ENCODE data around the gene POLD1.
"Not testable (repeated sequence)": the region's sequence is repeated elsewhere in the genome, so short reads cannot be mapped to it uniquely, and the experiment has no call there.

POLD1 gene

DNA sequence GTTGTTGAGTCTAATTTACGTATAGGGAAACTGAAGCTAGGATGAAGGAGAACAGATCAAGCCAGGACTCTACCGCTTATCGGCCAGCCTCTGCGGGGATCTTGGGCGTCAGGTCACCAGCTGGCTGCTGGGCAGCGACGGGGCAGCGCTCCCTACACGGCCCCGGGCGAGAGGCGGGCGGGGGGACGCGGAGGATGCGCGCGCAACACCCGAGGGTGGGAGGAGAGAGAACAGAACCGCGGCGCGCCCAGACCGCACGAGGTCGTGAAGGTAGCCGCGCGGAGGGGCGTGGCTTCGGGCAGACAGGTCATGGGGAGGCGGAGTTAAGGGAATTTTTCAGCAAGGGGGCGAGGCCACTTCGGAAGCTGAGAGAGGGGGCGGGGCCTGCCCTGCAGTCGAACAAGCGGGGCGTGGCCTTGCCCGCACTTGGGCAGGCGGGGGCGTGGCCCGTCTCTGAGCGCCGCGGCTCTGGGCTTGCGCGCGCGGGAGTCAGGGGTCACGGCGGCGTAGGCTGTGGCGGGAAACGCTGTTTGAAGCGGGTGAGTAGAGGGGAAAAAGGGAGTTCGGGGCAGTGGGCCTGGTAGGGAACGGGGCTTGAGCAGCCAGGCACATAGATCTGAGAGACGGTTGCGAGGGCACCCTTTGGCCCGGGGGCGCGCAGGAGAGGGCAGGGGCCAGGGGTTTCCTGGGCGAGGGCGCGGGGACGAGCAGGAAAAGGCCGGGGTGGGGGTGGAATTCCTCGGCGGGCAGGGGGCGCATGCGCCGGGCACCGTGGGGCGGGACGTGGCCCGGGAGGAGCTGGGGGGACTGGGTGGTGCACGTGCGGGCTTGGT lies at the start of gene POLD1:
Gene POLD1 (plus strand): TSS at position 496 of the 833 bp plus-strand sequence. CDS start 14,505 bp downstream, outside the sequence.
- DNase-seq = peak; percentile 99

DNA sequence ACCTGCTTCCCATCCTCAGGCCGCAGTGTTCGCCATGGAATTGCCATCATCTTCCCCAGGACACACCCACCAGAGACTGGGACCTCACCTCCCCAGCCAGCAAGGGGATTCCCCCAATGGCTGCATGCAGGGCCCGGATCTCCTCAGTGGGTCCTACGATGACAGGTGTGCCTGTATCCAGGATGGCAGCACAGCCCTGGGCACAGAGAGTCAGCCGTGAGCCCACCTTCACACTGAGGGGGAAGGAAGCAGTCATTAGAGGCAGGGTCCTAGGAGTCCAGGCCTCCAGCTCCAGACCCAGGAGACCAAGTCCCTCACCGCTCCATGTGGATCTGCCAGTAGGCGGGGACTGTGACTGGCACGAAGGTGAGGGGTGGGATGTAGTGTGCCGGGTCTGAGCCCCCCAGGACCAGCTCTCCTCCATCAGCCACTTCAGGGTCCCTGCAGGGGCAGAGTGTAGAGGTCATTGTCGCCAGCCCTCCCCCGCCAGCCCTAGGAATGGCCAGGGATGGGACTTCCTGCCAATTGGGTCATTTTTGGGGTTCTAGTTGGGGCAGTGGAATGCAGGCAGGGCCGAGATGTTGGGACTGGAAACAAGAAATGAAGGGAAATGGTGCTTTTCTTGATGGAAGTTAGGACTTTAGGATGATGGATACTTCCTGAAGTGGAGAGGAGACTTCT lies 49.3 kb upstream of the POLD1 start:
- DNase-seq = no peak

DNA sequence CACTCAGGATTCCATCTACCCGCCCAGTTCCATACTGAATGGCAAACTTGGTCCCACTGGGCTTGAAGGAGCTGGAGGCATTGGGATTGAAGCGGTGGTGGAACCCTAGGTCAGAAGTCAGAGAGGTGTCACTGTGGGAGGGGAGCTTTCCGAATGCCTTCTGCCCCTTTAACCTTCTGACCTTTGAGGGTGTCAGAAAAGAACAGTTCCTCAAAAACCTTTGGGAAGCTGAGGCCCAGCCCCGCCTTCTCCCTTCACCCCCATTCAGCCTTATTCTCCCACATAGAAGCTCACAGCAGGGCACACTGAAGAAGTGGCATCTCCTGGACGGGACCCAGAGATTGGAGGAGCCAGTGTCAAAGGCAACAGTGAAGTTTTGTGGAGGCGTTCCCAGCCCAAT lies 47.1 kb upstream of the POLD1 start:
- not testable (repeated sequence) for DNase-seq

DNA sequence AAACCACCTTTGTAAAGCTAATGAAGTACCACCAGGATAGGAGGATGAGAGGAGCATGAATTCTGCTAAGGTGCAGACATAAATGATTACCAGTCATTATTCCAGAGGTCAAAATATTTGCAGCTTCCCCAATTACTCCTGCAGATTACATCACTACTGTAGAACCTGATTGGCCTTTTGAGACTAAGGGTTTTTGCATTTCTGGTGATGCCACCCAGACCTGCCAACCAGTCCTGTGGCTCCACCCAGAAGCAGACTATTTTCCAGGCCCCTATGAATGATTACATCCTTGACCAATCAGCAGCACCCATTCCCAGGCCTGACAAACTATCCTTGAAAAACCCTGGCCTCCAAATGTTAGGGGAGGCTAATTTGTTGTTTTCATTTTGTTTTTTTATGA lies 43.8 kb upstream of the POLD1 start:
- no peak for DNase-seq

DNA sequence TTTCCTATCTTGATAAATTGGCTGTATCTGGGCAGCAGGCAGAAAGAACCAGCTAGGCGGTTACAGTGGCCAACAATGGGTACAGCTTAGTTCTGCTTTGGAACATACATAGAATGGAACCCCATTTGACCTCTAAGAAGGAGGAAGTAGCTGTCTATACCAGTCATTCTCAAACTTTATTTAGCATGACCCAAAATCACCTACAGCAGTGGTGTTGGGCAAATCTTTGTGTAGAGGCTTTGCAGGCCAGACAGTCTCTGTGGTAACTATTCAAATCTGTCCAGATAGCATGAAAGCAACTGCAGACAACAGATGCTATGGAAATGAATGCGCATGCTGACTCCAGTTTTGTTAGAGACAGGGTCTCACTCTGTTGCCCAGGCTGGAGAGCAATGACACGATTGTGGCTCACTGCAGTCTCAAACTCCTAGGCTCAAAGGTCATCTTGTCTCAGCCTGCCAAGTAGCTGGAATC lies 43.0 kb upstream of the POLD1 start:
- DNase-seq = no peak

DNA sequence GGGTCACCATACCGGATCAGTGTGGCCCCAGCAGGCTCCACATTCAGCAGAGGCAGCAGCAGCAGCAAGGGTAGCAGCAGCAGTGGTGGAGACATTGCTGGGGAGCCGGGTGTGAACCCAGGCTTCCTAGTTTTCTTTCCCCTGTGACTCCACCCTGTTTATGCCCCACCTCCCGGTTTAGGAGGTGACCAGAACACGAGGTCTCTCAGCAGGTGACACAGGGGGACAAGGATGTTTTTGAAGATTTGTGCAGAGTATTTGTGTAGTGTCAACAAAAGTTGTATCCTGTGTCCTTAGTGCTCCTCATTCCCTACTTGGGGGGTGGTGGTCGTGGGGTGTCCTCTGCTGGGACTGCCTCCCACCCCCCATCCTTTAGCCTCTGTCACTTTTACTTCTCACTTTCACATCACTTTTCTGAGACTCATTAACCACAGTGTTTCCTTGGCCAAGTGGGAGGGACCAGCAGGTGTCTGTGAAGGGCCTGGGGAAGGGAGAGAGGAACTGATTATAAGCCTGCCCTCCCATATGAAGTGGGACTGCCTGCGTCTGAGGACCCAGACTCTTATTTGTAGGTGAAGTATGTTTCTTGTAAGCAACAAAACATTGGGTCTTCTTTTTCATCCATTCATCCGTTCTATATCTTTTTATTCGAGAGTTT lies 39.4 kb upstream of the POLD1 start:
- DNase-seq = no peak

DNA sequence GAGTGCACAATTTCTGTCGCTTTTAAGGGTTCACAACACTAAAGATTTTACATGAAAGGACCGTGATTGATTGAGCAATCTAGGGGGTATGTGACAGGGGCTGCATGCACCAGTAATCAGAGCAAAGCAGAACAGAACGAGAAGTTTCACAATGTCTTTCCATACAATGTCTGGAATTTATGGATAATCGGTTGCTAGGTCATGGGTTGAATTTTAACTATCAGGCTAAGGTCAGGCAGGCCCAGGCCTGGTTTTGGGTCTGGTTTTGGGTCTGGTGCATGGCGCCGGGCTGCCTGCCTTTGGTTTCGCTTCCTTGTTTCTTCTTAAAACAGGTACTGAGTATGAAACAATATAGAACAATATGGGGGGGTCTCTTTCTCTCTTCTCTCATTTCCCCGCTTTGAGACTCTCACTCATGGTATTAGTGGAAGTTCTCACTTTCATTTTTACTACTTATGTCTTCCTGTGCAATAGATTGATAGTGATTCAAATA lies 37.0 kb upstream of the POLD1 start:
- DNase-seq = not testable (repeated sequence)

DNA sequence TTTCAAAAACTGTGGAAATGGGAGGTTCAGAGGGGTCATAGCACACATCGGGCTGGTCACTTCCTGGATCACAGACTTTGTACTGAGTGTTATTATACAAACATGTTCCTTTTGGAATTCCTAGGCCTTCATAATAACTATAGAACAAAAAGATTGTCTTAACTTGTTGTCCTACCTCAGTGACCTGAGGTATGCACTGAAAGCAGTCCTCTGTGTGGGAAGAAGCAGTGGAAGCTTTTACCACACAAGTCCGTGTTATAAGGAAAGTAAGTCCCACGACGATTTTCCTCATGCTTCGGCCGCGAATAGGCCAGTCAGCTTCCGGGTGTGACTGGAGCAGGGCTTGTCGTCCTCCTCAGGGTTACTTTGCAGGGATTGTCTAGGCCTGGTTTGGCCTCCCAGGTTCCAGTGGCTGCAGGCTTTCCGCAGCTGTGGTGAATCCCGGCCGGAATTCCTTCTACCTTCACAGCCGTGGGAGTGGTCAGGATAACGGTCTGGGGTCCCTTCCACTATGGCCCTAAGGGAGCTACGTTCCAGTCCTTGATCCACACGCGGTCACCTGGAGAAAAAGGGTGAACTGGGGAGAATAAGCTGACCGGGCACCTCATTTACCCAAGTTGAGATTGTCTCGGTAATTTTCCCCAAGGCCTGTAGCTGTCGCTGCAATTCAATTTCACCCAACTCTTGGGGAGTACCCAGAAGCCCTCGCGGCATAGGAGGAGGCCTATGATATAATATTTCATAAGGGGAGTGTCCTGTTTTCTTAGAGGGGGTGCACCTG lies 34.7 kb upstream of the POLD1 start:
- DNase-seq = no peak

DNA sequence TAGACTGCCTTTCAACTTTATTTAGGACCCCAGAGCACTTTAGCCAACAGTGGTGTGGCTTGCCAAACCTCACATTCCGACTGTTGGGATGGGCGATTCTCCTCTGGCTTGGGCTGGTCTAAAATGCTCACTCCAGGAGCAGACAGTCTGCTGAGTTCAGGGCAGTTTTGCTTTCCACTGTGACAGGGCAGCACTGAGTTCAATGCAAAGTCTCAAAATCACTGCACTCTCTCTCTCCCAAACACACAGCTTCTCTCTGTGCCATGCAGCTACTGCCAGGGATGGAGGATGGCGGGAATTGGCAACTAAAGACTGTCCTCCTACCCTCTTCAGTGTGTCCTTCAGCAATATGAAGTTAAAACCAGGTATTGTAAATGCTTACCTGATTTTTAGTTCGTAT lies 31.9 kb upstream of the POLD1 start:
- no peak for DNase-seq

DNA sequence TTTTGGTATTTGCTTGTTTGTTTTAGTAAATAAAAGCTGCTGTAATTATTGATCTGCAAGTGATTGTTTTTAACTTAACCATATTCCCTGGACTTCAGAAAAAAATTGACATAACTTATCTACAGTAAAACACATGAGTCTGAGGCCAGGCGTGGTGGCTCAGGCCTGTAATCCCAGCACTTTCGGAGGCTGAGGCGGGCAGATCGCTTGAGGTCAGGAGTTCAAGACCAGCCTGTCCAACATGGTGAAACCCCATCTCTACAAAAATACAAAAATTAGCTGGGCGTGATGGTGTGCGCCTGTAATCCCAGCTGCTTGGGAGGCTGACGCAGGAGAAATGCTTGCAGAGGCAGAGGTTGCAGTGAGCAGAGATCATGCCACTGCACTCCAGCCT lies 30.7 kb upstream of the POLD1 start:
- DNase-seq = not testable (repeated sequence)

DNA sequence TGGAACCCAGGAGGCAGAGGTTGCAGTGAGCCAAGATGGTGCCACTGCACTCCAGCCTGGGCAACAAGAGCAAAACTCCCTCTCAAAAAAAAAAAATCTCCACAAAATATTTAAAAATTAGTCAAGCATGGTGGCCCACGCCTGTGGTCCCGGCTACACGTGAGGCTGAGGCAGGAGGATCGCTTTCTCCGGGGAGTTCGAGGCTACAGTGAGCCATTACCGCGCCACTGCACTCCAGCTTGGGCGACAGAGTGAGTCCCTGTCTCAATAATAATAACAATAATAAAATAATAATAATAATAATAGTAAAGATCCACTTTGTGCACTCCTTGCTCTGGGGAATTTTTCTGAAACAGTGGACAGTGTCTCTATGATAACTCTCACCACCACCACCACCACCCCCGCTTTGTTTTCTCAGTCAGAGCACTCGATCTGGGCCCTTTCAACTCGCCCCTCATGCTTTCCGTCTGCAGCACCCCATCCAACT lies 27.4 kb upstream of the POLD1 start:
- DNase-seq = no peak

DNA sequence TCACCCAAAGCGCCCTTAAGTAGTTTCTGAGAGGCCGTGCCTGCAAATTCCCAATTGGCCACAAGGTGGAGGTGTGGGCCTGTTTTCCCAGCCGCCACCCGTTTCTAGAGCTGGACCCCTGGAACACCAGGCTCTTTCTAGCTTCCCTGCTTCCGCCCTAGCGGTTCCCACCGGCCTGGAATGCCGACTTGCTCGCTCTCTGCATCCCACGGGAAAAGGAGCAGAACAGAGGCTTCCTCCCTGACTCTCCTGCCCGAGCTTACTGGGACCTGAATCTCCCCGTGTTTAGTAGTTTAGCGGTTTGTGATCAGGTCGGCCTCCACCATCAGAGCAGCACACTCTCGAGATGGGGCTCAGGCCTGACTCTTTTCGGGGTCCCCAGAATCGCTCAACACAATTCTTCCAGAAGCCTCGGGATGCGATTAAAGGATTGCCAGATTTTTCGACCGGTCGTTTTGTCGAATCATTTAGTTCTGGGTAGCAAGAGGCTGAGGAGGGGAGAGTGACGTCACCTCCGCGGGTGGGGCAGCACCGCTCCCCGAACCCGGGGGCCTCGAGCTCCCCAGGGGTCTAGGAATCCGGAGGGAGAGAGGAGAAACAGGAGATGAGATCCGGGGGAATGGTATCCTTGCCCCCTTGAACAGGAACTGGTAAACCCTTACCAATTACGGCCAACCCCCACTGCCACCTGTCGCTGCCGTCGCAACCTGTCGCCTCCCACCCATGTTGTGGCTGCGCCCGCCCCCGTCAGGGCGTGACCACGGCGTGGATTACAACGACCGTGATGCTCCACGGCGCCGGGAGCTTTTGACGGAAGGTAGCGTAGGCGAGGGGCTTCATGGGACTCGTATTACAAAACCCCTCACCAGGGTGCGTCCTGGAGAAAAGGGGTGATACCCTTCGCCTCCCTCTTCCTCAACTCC lies 26.7 kb upstream of the POLD1 start:
- peak; percentile 91 for DNase-seq

DNA sequence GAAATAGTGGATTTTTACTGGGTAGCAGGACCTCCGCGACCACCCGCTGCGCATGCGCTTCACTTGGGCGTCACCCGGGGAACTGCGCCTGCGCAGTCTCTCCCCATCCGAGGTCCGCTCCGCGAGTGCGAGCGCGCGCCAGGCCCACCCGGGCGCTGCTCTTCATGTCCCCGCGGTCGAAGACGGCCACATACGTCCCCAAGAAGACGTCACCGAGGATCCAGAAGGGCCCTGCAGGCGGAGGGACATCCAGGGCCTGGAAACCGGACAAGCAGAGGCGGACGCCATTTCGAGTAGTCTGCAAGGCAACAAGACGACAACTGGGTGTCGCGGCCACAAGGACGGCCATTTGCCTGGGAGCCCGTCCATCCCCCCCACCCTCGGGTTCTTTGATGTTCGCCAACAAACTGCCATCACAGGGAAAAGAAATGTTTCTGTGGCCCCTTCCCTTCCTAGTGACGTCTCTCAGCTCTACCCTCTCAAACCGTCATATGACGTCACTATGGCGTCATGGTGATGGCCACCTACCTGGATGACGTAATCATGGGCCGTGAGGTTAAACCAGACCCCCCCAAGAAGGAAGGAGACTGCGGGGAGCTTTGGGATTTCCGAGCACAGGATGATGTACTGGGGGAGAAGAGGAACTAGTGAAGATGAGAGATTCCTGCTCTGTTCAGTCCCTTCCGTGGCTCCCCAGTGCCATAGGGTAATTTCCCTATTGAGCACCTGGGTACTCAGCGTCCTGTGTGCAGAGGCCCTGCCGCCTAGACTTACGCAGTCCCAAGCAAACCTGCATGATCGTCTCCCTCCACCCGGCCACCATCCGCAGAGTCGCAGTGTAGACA lies 25.4 kb upstream of the POLD1 start:
- peak; percentile 84 for DNase-seq

DNA sequence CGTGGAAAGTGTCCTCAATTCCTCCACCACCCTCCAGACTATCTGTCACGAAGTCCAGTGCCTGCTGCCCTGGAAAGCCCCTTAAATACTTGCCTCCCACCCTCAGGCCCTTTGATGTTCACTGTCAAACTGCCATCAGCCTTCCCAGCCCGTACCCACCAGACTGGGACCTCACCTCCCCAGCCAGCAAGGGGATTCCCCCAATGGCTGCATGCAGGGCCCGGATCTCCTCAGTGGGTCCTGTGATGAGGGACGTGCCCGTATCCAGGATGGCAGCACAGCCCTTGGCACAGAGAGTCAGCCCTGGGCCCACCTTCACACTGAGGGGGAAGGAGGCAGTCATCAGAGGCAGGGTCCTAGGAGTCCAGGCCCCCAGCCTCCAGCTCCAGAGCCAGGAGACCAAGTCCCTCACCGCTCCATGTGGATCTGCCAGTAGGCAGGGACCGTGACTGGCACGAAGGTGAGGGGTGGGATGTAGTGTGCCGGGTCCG lies 24.8 kb upstream of the POLD1 start:
- DNase-seq = no peak

DNA sequence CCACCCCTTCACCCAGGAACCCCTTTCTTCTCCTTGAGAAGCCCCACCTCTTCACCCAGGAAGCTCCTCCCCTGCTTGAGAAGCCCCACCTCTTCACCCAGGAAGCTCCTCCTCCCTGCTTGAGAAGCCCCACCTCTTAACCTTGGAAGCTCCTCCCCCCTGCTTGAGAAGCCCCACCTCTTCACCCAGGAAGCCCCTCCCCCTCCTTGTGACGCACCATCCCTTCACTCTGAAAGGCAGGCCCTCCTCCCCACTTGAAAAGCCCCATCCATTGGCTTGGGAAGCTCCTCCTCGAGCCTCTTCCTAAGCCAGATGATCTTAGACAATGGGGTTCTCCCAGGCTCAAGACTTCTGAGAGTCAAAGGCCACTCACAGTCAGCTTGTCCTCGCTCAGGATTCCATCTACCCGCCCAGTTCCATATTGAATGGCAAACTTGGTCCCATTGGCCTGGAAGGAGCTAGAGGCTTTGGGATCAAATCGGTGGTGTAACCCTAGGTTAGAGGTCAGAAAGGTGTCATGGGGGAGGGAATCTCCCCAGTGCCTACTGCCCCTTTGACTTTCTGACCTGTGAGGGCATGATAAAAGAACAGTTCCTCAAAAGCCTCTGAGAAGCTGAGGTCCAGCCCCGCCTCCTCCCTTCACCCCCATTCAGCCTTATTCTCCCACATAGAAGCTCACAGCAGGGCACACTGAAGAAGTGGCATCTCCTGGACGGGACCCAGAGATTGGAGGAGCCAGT lies 22.7 kb upstream of the POLD1 start:
- DNase-seq = no peak

DNA sequence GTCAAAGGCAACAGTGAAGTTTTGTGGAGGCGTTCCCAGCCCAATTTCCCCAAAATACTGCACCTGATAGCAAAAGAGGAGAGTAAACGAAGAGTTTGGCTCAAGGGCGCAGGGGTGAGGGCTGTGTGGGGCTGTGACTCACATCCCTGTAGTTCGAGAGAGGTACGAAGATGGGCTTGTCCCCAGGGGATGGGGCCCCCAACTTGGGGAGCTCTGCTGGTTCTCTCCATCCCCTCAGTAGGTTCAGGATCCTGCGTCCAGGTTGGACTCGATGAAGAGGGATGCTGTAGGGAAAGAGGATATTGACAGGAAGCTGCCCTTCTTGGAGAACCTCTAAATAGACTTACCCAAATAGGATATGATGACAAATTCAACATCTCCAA lies 22.1 kb upstream of the POLD1 start:
- no peak for DNase-seq

DNA sequence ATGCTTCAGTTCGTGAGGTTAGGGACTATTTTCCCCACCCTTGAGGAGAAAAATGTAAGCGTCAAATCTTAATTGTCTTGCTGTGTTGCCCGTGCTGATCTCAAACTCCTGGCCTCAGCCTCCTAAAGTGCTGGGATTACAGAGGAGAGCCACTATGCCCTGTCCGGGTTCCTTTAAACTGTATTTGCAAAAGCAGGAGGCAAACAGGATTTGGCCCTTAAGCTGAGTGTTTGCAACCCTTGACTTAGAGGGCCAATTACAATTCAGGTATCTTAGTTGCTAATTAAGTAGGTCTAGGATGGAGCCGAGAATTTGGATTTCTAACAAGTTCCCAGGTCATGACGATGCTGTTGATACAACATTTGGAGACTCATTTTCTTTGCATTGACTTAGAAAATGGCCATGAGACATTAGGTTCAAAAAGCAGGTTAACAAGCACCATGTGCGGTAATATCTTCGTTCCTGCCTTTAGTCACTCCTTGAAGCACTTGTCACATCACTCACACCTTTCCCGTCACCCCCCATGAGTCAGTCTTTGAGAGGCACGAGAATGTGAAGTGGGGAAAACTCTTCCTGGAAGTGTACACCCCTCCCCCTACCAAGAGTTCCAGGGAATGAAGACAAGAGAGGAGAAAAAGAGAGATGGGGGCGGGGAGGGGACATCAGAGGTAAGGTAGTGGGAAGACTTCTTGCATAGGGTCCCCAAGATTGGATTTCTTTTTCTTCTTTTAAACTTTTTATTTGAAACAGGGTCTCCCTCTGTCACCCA lies 21.3 kb upstream of the POLD1 start:
- DNase-seq = no peak

DNA sequence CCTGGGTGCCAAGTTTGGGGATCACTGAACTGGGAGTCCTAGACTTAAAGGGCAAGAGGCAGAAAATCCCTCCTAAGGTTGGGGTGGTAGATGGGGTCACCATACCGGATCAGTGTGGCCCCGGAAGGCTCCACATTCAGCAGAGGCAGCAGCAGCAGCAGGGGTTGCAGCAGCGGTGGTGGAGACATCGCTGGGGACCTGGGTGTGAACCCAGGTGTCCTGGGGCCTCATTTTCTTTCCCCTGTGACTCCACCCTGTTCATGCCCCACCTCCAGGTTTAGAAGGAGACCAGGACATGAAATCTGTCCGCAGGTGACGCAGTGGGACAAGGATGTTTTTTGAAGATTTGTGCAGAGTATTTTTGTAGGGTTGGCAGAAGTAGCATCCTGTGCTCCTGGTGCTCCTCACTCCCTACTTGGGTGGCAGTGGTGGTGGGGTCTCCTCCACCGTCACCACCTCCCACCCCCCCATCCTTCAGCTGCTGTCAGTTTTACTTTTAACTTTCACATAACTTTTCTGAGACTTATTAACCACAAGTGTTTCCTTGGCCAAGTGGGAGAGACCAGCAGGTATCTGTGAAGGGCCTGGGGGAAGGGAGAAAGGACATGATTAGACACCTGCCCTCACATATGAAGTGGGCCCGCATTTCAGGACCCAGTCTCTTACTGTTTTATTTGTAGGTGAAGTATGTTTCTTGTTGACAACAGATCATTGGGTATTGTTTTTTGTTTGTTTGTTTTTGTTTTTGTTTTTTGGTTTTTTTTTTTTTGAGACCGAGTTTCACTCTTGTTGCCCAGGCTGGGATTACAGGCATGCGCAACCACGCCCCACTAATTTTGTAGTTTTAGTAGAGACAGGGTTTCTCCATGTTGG lies 18.5 kb upstream of the POLD1 start, which contains the start of gene NAPSA:
Gene NAPSA (minus strand): TSS at position 206 of the 873 bp plus-strand sequence. CDS start 18 bp downstream, at position 188.
- DNase-seq = no peak
